Activated CD4-positive, alpha-beta T cell treated with anti-CD3 and anti-CD28 coated beads, Interleukin-2, amount 50 U/mL, for 16 hours (primary cell): ENCODE results near the gene DHODH.

ENCODE experiments used
- DNase-seq: peaks from one replicate; pipeline ENCODE4 v3.0.0-alpha.2; 2020

Gene DHODH

GRCh38 chr16:72013888-72014581, 5.5 kb downstream of the DHODH start:
- no peak for DNase-seq

GRCh38 chr16:72014675-72015074, 6.1 kb downstream of the DHODH start:
- DNase-seq, result no peak

- no peak for DNase-seq
Observed at GRCh38 chr16:72015124-72015523, 6.6 kb downstream of the DHODH start.

- DNase-seq, result no peak
Observed at GRCh38 chr16:72018470-72018869, 9.9 kb downstream of the DHODH start.

GRCh38 chr16:72021043-72021442, 12.5 kb downstream of the DHODH start:
- DNase-seq, result no peak

GRCh38 chr16:72022127-72022526, 13.6 kb downstream of the DHODH start:
- no peak for DNase-seq

- no peak for DNase-seq
Observed at GRCh38 chr16:72023962-72024361, 15.4 kb downstream of the DHODH start.

GRCh38 chr16:72024862-72025382, 16.4 kb downstream of the DHODH start:
- no peak for DNase-seq

- no peak for DNase-seq
Observed at GRCh38 chr16:72025404-72026114, 17.0 kb downstream of the DHODH start.

- DNase-seq, result no peak
Observed at GRCh38 chr16:72027669-72028378, 19.3 kb downstream of the DHODH start.

GRCh38 chr16:72029567-72030271, 21.2 kb downstream of the DHODH start:
- DNase-seq, result no peak

- DNase-seq, result no peak
Observed at GRCh38 chr16:72033437-72033836, 24.9 kb downstream of the DHODH start.

- no peak for DNase-seq
Observed at GRCh38 chr16:72036098-72036497, 27.6 kb downstream of the DHODH start.

GRCh38 chr16:72042157-72042660, 33.7 kb downstream of the DHODH start:
- DNase-seq, result no peak

GRCh38 chr16:72043058-72043457, 34.5 kb downstream of the DHODH start:
- no peak for DNase-seq

GRCh38 chr16:72043539-72043938, 35.0 kb downstream of the DHODH start:
- DNase-seq, result no peak

GRCh38 chr16:72044296-72044695, 35.8 kb downstream of the DHODH start:
- DNase-seq, result no peak

- no peak for DNase-seq
Observed at GRCh38 chr16:72044825-72045359, 36.3 kb downstream of the DHODH start.

GRCh38 chr16:72049110-72049509, 40.6 kb downstream of the DHODH start:
- no peak for DNase-seq

- no peak for DNase-seq
Observed at GRCh38 chr16:72050769-72051464, 42.4 kb downstream of the DHODH start.

GRCh38 chr16:72051818-72052217, 43.3 kb downstream of the DHODH start:
- no peak for DNase-seq
